ENCODE results near the gene STAB2. TPM values are rescaled to one million over a fixed set of nuclear protein-coding genes. Genes with fewer than 3 reads are reported as not detected.

Gene STAB2
- polyA plus RNA-seq, 3 donors, result not detected

DNA sequence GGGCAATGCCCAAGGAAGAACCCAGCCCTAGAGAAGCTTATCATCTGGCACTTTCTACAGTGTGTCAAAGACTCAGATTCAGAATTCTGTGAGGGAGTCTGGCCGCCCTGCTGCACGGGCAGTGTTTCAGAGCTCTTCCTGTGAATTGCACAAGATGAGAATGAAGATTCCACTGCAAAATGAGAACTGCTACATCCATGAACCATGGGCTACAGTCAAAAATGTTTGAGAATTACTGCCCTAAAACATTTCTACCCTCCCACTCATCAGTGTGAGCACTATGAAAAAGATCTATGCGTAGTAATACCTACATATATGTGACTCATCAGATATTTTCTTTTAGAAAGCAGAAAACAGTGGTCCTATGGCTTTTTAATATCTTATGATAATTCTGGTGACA lies 104.0 kb downstream of the STAB2 start:
- no peaks in the 10 kb centered on the region for H3K79me2 ChIP-seq (ENCODE audit: insufficient read depth, low read length)
- no peak for DNase-seq
- no peaks in the 10 kb centered on the region for H3K36me3 Mint-ChIP-seq
- no peak overlapping the region for H3K4me3 ChIP-seq (replicated peaks in 1 of 3; ENCODE audit: low read depth in 2 of 3, low read length in 3 of 3)
- no peak overlapping the region for H3K27ac ChIP-seq (ENCODE audit: low read depth in 1 of 2, low read length in 2 of 2)
- H3K9me3 Mint-ChIP-seq, result peaks cover 0 to 4% (median 0%) of the 10 kb centered on the region in 7 donors
- no peak overlapping the region for H2AFZ ChIP-seq (ENCODE audit: insufficient read depth, low read depth, low read length, poor library complexity, severe bottlenecking)
- H3K9me3 ChIP-seq (replicated peaks in 1 of 2; ENCODE audit: control insufficient read depth in 1 of 2, insufficient read depth in 1 of 2, low read length in 2 of 2), result no peaks in the 10 kb centered on the region
- H3K27me3 ChIP-seq (ENCODE audit: control insufficient read depth in 2 of 2, insufficient read depth in 2 of 2, low read length in 2 of 2), result no peaks in the 10 kb centered on the region
- H3K4me2 ChIP-seq (replicated peaks; ENCODE audit: extremely low read depth, low read length, poor library complexity, severe bottlenecking), result no peak overlapping the region
- 19% methylated on average over 2 of the region's 3 CpGs for WGBS (ENCODE audit: insufficient coverage)
- TF ChIP-seq, protein P1, sequence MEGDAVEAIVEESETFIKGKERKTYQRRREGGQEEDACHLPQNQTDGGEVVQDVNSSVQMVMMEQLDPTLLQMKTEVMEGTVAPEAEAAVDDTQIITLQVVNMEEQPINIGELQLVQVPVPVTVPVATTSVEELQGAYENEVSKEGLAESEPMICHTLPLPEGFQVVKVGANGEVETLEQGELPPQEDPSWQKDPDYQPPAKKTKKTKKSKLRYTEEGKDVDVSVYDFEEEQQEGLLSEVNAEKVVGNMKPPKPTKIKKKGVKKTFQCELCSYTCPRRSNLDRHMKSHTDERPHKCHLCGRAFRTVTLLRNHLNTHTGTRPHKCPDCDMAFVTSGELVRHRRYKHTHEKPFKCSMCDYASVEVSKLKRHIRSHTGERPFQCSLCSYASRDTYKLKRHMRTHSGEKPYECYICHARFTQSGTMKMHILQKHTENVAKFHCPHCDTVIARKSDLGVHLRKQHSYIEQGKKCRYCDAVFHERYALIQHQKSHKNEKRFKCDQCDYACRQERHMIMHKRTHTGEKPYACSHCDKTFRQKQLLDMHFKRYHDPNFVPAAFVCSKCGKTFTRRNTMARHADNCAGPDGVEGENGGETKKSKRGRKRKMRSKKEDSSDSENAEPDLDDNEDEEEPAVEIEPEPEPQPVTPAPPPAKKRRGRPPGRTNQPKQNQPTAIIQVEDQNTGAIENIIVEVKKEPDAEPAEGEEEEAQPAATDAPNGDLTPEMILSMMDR (IDR thresholded peaks at IDR 0.05), result no peak
- peaks cover 0 to 5% (median 3%) of the 10 kb centered on the region in 3 donors for H3K27me3 Mint-ChIP-seq (ENCODE audit: low read depth in 3 of 3)
- H3K9ac ChIP-seq (ENCODE audit: insufficient read depth, low read length, poor library complexity, severe bottlenecking), result no peak overlapping the region
- H3K4me1 Mint-ChIP-seq, result peaks cover 4% of the 10 kb centered on the region
- intact Hi-C loops (cut with micrococcal nuclease), result no loop called here
- H3K36me3 ChIP-seq (replicated peaks in 1 of 2; ENCODE audit: control insufficient read depth in 1 of 2, insufficient read depth in 2 of 2, low read length in 2 of 2), result no peaks in the 10 kb centered on the region
- H4K20me1 ChIP-seq (ENCODE audit: insufficient read depth, low read length), result no peaks in the 10 kb centered on the region
- H3K4me1 ChIP-seq (ENCODE audit: control insufficient read depth in 1 of 2, insufficient read depth in 2 of 2, low read length in 2 of 2), result peaks cover 4 to 5% of the 10 kb centered on the region in 2 donors
- no peak overlapping the region for H3K27ac Mint-ChIP-seq
- no peak overlapping the region for H3K4me3 Mint-ChIP-seq

DNA sequence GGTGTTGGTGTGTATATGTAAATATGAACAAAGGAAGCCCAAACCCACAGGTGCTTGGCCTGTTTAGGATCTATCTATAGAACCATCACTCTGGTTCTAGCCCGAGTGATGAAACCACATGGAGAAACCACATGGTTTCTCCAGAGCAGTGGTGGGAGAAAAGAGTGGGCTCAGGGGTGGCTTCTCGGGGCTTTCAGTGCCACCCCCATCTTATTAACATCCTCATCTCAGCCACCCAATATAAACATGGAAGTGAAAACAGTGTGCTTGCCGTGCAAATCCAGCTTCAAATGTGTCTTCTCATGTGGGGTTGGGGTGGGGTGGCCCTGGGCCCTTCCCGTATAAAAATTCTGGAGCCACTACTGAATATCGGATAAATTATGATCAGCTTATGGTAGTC lies 109.0 kb downstream of the STAB2 start:
- Histone ChIP-seq H3K27ac (ENCODE audit: low read depth in 1 of 2, low read length in 2 of 2) (no peak overlapping the region), H3K27me3 (ENCODE audit: control insufficient read depth in 2 of 2, insufficient read depth in 2 of 2, low read length in 2 of 2) (no peaks in the 10 kb centered on the region), H2AFZ (ENCODE audit: insufficient read depth, low read depth, low read length, poor library complexity, severe bottlenecking) (no peak overlapping the region), H3K4me2 (replicated peaks; ENCODE audit: extremely low read depth, low read length, poor library complexity, severe bottlenecking) (no peak overlapping the region), H3K36me3 (replicated peaks in 1 of 2; ENCODE audit: control insufficient read depth in 1 of 2, insufficient read depth in 2 of 2, low read length in 2 of 2) (no peaks in the 10 kb centered on the region), H3K4me1 (ENCODE audit: control insufficient read depth in 1 of 2, insufficient read depth in 2 of 2, low read length in 2 of 2) (peaks cover 21 to 22% of the 10 kb centered on the region in 2 donors), H3K4me3 (replicated peaks in 1 of 3; ENCODE audit: low read depth in 2 of 3, low read length in 3 of 3) (no peak overlapping the region), H3K79me2 (ENCODE audit: insufficient read depth, low read length) (no peaks in the 10 kb centered on the region), H3K9ac (ENCODE audit: insufficient read depth, low read length, poor library complexity, severe bottlenecking) (no peak overlapping the region), H3K9me3 (replicated peaks in 1 of 2; ENCODE audit: control insufficient read depth in 1 of 2, insufficient read depth in 1 of 2, low read length in 2 of 2) (no peaks in the 10 kb centered on the region), H4K20me1 (ENCODE audit: insufficient read depth, low read length) (no peaks in the 10 kb centered on the region)
- DNase-seq, result no peak
- H3K27me3 Mint-ChIP-seq (ENCODE audit: low read depth in 3 of 3), result peaks cover 0 to 9% (median 2%) of the 10 kb centered on the region in 3 donors
- peaks cover 26% of the 10 kb centered on the region for H3K4me1 Mint-ChIP-seq
- peaks cover 0 to 4% (median 0%) of the 10 kb centered on the region in 7 donors for H3K9me3 Mint-ChIP-seq
- intact Hi-C loops (cut with micrococcal nuclease), result no loop called here
- TF ChIP-seq, protein P1 (IDR thresholded peaks at IDR 0.05), result no peak
- no peak overlapping the region for H3K4me3 Mint-ChIP-seq
- 40% methylated on average over 1 of the region's 5 CpGs for WGBS (ENCODE audit: insufficient coverage)
- H3K36me3 Mint-ChIP-seq, result no peaks in the 10 kb centered on the region
- H3K27ac Mint-ChIP-seq, result no peak overlapping the region

Data from CD14-positive monocyte (primary cell).